GM19023 (cell line): ENCODE measurements around the gene GIMAP5.

Source experiments
- ATAC-seq: cut with Tn5 transposase; IDR thresholded peaks from one replicate; pipeline ENCODE4 v1.9.1; 2021; ENCODE audit warnings: mild to moderate bottlenecking, moderate library complexity; ENCODE audit not compliant: unreplicated experiment

Gene GIMAP5

GRCh38 chr7:150737265-150738055, at the start of gene GIMAP5:
TSS of gene GIMAP5 (plus strand) at chr7:150737418. CDS start at chr7:150740885, 3,467 bp downstream.
- ATAC-seq: peak; percentile 64

DNA sequence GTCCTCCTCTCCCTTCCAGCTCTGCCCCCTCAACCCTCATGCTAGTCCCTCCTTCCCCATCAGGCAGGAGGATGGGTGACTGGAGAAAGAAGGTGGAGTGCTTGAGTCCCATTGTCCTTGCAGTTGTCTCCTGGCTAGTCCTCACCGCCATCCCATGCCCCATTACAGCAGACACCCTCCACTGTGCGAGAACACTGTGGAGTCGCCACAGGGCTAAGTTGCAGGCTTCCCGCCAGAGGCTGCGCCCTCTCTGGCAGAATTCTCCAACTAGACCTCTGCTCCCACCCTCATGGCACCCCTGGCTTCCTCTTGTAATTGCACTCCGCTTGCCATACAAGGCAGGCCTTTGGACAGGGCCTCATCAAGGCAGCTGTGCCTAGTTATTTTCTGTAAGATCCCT, 48.6 kb upstream of the GIMAP5 start:
- ATAC-seq: no peak

- no peak for ATAC-seq
Observed at GRCh38 chr7:150695654-150696053, 41.6 kb upstream of the GIMAP5 start.

DNA sequence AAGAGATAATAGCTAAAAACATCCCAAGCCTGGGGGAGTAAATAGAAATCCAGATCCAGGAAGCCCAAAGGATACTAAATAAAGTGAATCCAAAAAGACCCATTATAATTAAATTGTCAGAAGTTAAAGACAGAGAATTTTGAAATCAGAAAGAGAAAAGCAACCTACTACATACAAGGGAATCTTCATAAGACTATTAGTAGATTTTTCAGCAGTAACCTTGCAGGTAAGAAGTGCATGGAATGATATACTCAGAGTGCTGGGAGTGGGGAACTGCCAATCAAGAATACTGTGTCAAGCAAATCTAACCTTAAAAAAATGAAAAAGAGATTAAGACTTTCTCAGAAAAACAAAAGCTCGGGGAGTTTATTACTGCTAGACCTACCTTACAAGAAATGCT, 34.0 kb upstream of the GIMAP5 start:
- ATAC-seq: no peak

GRCh38 chr7:150715293-150715692, 21.9 kb upstream of the GIMAP5 start:
- no peak for ATAC-seq

GRCh38 chr7:150715738-150716137, 21.5 kb upstream of the GIMAP5 start:
- ATAC-seq: no peak

GRCh38 chr7:150716368-150716767, 20.9 kb upstream of the GIMAP5 start, which contains the start of gene GIMAP1:
TSS of gene GIMAP1 (plus strand) at chr7:150716613. CDS start at chr7:150719048, 2,435 bp downstream.
- ATAC-seq: no peak

GRCh38 chr7:150716939-150717338, 20.3 kb upstream of the GIMAP5 start:
- ATAC-seq: no peak

- no peak for ATAC-seq
Observed at GRCh38 chr7:150717814-150718420, 19.3 kb upstream of the GIMAP5 start.

DNA sequence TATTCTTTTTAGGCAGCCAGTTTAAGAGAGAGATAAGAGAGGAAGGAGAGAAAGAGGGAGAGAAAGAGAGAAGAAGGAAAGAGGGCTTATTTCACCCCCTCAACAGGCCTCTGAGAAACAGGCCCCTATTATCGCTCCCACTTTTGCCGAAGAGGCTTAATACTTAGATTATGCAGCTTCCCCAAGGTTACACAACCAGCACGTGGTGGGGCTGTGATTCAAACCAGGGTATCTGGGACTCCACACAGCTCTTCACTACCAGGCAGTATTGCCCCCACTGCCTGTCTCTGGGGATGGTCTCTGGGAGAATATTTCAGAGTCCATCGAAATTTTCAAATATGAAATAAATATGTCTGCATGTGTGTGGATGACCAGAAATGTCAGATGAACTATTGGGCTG, 17.8 kb upstream of the GIMAP5 start:
- no peak for ATAC-seq

GRCh38 chr7:150719960-150720891, 17.0 kb upstream of the GIMAP5 start:
- ATAC-seq: no peak

DNA sequence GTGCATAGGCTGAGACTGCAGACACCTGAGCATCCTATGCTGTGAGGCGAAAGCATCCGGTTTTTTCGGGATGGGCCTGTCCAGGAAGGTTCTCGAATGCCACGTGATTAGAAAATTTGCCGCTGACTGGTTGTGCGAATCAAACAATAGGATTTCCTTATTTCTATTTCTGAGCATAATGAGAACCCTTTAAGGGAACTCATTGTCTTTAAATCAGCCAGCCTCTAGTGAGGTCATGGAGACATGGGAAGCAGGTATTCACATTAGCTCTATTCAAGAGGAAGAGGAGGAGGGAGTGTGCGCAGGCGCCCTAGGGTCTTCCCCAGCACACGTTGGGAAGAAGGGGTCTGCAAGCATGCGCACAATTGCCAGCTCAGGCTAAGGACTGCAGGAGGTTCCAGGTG, 15.2 kb upstream of the GIMAP5 start:
- no peak for ATAC-seq

DNA sequence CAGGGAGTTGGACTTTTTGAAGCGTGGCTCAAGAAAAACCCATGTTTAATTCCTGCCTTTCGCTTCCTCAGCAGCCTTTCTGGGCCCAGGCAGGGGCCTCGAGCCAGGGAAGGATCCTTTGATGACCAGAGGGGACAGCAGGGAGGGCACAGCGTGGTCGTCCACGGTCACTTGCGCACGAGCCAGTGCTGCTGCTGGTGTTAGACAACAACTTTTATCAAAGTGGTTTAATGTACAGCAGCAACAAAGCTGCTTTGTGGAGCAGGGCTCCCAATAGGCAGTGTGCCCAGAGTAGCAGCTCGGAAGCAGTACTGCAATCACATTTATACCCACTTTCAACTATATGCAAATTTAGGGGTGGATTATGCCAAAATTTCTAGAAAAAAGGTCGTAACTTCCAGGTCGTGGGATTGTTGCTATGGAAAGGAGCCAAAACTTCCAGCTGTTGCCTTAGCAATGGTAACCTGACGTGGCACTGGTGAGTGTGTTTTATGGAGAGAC, 14.7 kb upstream of the GIMAP5 start:
- no peak for ATAC-seq

- ATAC-seq: no peak
Observed at GRCh38 chr7:150723467-150723866, 13.8 kb upstream of the GIMAP5 start.

GRCh38 chr7:150727381-150727780, 9.8 kb upstream of the GIMAP5 start:
- no peak for ATAC-seq

GRCh38 chr7:150728011-150728410, 9.2 kb upstream of the GIMAP5 start:
- ATAC-seq: no peak

- ATAC-seq: no peak
Observed at GRCh38 chr7:150728609-150729008, 8.6 kb upstream of the GIMAP5 start.

GRCh38 chr7:150731916-150732315, 5.3 kb upstream of the GIMAP5 start:
- ATAC-seq: no peak

- ATAC-seq: no peak
Observed at GRCh38 chr7:150732786-150733481, 4.3 kb upstream of the GIMAP5 start.

GRCh38 chr7:150733482-150734095, 3.6 kb upstream of the GIMAP5 start:
- ATAC-seq: no peak
